DND-41 (cell line): ENCODE measurements around the gene MCTP2.

Experiments used
- CTCF ChIP-seq: IDR thresholded peaks from 2 replicates; pipeline ENCODE4 v1.5.1; 2012; ENCODE audit warnings: borderline replicate concordance, low read length, moderate library complexity, mild to moderate bottlenecking; ENCODE audit not compliant: poor library complexity, severe bottlenecking; ENCODE audit errors: extremely low read depth
- EZH2 ChIP-seq: IDR thresholded peaks from 3 replicates; pipeline ENCODE4 v1.6.1; 2012; ENCODE audit warnings: borderline replicate concordance, low read depth, mild to moderate bottlenecking, moderate library complexity, low read length, inconsistent platforms; ENCODE audit not compliant: severe bottlenecking

- TF ChIP-seq CTCF (no peak), EZH2 (no peak)
Measured at GRCh38 chr15:94322141-94322540, 90.8 kb downstream of the MCTP2 start.
